Amniotic epithelial cell (primary cell): Measurements from ENCODE around the gene COL1A2.

Source experiments
- DNase-seq: peaks from one replicate; pipeline ENCODE4 v3.0.0-alpha.2; 2010; ENCODE audit warnings: low read depth

The COL1A2 gene

GRCh38 chr7:94382746-94383145 is 11.9 kb upstream of the COL1A2 start:
- no peak for DNase-seq

GRCh38 chr7:94384315-94384714 is 10.4 kb upstream of the COL1A2 start:
- DNase-seq = no peak

GRCh38 chr7:94386416-94386815 is 8.3 kb upstream of the COL1A2 start:
- no peak for DNase-seq

GRCh38 chr7:94388540-94388939 is 6.2 kb upstream of the COL1A2 start:
- DNase-seq = no peak

GRCh38 chr7:94389381-94389780 is 5.3 kb upstream of the COL1A2 start:
- peak; percentile 57 for DNase-seq

- DNase-seq = peak; percentile 70
These were observed 2.8 kb upstream of the COL1A2 start for GRCh38 chr7:94391726-94392392.

- peak; percentile 56 for DNase-seq
These were observed 2.3 kb upstream of the COL1A2 start for GRCh38 chr7:94392393-94392786.

- peak; percentile 32 for DNase-seq
These were observed 1.2 kb upstream of the COL1A2 start for GRCh38 chr7:94393246-94394108.

- no peak for DNase-seq
These were observed 622 bp upstream of the COL1A2 start for GRCh38 chr7:94394109-94394436.

GRCh38 chr7:94395141-94396036 is 694 bp downstream of the COL1A2 start:
- DNase-seq = peak; percentile 90

GRCh38 chr7:94396037-94396431 is 1.3 kb downstream of the COL1A2 start:
- peak; percentile 76 for DNase-seq

GRCh38 chr7:94396596-94396995 is 1.9 kb downstream of the COL1A2 start:
- peak; percentile 32 for DNase-seq

GRCh38 chr7:94397722-94398121 is 3.0 kb downstream of the COL1A2 start:
- no peak for DNase-seq

- no peak for DNase-seq
These were observed 4.1 kb downstream of the COL1A2 start for GRCh38 chr7:94398841-94399240.

GRCh38 chr7:94400022-94400421 is 5.3 kb downstream of the COL1A2 start:
- DNase-seq = no peak

- DNase-seq = no peak
These were observed 6.1 kb downstream of the COL1A2 start for GRCh38 chr7:94400643-94401427.

- DNase-seq = no peak
These were observed 6.7 kb downstream of the COL1A2 start for GRCh38 chr7:94401428-94401814.

GRCh38 chr7:94403546-94403945 is 8.9 kb downstream of the COL1A2 start:
- DNase-seq = no peak

GRCh38 chr7:94405506-94405905 is 10.8 kb downstream of the COL1A2 start:
- no peak for DNase-seq

- DNase-seq = no peak
These were observed 12.0 kb downstream of the COL1A2 start for GRCh38 chr7:94406696-94407095.

GRCh38 chr7:94409200-94409948 is 14.7 kb downstream of the COL1A2 start:
- no peak for DNase-seq
